KBM-7 (cell line): ENCODE measurements around the gene ELMOD1.

Experiments used
- DNase-seq: peaks from one replicate; pipeline ENCODE4 v3.0.0-alpha.2; 2015
- in situ Hi-C: fragments of 300-500 bp; cut with MboI; formaldehyde crosslinking; loops from 2 replicates; pipeline ENCODE4 v1.14.3; 2020; ENCODE audit warnings: low sequenced_read_pairs, low pct_unique_long_range_greater_than_20kb, mixed read lengths

Gene ELMOD1

DNA sequence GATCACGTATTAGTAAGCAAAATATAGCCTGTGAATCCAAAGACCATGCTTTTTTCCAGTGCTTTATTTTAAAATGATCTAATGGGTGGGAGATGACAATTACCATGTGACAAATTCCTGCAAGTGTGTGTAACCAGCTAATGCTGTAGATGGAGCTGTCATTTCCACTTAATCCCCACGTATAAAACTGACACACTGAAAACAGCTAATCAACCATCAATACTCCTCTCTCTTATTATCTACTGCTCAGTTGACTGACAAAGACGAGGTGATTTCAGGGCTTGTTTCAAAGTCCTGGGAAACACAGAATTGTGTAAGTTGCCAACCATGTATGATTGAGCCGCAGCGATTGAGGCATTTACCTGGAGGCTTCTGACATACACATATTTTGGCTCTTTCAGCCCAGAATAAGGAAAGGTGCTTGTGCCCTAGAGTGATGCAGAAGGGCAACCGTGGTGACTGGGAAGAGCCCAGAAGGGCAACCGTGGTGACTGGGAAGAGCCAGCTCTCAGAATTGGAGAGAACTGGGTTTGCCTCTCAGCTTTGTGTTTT is 111.2 kb downstream of the ELMOD1 start:
- in situ Hi-C loops: no loop called here
- DNase-seq: no peak

DNA sequence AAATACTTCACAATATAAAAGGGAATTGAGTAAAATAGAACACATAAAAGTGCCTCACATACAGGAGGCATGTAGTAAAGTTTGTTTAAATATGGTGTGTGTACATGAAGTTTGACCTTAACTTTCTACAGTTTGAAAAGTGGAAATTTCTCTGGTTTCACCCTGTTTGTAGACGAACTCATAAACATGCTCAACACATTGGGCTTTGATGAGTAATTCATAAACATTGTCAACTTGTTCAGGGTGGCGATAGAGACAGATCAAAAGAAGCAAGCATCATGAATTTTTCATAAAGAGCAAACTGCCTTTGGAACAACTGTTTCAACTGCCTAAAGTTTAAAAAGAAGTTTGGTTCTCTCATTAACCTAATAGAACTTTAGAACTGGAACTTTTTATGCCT is 111.8 kb downstream of the ELMOD1 start:
- in situ Hi-C loops: no loop called here
- DNase-seq: no peak

DNA sequence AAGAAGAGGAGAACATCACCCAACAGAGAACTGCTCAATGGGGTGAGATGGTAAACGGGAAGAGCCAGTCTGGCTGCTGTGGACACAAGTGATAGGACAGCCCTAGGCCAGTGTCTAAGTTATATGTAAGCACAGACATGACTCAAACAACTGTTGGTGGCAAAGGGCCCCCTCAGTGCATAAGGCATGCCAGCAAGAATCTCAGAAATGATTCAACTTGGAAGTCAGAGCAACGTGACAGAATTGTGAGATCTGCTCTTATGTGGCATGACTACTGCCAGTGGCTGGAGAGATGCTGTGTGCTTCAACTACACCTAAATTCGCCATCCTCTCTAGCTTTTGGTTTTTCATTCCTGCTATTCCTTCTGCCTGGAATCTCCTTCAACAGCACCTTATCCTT is 113.5 kb downstream of the ELMOD1 start:
- in situ Hi-C loops: no loop called here
- DNase-seq: no peak

DNA sequence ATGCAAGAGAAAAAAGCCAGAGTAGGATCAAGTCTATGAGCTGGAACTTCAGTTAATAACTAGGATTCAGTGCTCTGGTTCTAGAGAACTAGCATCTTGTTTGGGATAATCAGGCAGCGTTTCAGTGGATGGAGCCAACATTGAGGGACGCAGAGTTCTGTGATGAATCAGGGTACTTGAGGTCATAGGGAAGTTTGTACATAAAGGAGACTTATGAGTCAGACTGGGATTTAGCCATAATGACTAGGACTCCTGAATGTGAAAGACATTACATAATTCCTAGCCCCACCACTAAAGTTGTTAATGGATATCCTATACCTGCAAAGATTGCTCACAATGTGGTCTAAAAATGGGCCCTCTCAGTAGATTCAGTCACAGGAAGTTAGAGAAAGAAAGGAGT is 114.1 kb downstream of the ELMOD1 start:
- DNase-seq: no peak
- in situ Hi-C loops: no loop called here

DNA sequence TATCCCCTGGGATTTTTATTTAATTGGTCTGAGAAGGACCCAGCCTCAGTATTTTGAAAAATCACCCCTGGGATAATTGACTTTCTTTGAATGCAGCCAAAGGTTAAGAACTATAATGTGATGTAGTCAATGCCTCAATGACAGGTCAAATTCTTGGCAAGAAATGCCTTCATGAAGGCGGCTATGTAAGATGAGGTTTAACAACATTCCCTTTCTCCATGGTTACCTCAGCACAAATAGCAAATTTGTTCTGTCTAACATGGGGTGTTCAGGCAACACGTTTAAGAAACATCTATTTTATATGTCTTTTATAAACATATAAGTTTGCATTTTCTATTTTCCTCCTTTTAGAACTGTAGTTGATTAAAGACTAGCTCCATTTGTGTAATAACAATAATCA is 115.6 kb downstream of the ELMOD1 start:
- in situ Hi-C loops: no loop called here
- DNase-seq: no peak

DNA sequence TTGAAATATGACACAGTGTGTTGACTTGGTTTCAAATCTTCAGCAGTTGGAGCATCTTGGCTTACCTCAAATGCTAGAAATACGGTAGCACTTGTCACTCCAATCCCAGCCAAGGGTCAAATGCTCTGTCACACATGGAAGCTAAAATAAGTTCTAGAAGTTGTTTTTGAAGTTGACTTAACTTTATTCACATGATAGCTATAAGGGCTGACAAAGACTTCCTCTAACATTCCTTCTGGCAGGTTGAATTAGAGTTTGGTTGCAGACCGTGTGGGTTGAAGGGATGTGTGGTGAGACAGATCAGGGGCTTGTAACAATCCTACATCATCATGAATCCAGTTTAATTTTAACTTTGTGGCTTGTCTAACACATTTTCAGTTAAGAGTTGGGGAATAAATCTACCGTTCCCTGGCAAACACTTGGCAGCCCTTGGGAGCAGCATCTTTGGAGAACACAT is 116.3 kb downstream of the ELMOD1 start:
- in situ Hi-C loops: no loop called here
- no peak for DNase-seq

DNA sequence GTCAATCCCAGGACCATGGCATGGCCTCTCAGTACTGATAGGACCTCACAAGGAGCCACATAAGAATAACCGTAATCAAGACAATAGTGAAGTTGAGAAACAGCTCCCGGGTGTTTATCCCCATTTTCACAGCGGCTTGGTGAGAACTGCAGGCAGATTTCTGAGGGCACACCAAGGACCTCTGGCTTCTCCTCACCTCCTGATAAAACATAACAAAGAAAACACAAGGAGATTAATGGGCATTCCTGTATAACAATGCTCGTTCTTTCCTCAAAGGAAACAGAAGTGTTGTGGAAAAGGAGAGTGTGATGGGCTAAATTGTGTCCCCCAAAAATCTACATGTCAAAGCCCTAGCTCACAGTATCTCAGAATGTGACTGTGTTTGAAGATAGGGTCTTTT is 116.9 kb downstream of the ELMOD1 start:
- DNase-seq: no peak
- in situ Hi-C loops: no loop called here

DNA sequence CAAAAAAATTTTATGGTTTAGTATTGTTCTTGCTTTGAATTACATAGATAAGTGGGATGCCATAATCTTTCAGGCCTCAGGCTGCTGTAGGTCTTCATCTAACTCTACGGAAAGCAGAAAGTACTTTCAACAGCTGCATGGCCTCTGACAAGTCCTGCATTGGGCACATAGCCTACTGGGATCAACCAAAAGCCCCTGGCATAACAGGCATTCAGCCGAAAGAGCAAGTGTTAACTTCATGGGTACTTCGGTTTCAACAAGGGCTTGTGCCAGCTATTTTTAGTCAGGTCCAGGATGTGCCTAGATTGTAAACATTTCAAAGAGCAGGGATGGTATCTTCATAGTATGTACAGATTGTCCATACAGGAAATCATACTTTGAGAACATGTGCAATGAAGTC is 117.8 kb downstream of the ELMOD1 start:
- in situ Hi-C loops: no loop called here
- DNase-seq: no peak

DNA sequence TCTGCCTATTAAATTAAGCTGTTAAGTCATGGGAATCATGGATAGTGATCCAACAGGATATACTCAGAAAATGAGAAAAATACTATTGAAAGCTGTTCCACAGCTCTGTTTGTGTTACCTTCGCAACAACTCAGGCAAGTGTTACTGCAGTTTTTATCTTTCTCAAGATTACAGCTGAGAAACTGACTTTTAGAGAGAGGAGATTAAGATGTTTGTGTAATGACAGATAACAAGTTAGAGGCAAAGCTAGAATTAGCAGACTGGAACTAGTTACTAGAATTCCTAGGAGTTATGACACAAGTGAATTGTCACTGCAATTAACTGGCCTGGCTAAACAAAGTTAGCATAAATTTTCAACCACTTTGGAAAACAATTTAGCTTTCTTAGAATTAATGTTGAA is 119.4 kb downstream of the ELMOD1 start:
- in situ Hi-C loops: no loop called here
- no peak for DNase-seq

DNA sequence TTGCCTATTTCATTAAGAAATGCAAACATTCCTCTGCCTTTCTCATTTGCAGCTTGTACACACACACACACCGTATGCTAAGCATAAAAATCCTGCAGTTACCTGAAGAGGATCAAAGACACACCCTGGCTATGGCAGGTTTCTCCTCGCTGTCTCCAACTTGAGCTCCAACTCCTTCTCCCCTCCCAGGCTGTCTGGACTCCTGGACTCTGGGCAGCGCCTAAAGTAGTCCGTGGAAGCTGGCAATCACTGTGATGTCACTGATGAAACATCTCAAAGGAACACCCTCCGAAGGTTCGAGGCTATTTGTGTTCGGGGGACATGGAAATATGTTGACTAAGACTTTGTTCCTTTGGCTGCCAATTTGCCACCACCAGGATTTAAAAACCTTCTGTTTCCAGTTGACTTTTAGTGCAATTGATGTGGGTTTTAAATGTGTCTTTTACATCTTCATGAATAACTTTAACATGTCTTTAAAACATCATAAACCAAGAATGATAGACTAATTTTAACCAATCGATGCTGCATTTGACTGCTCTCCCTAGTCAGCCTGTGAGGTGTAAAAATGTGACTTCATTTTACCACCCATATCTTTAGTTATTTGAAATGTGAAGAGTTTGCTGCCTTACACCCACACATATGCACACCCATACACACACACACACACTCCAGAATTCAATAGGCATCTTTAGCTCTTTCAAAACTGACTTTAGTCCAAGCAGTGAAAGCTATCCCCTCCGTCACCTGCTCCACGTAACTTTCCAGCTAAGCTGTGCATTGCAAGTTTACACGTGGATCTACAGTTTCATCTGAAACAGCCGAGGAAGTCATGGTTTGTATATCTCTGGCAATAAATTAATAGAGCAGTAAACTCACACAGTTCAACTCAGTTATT is 121.2 kb downstream of the ELMOD1 start, which contains the start of gene SLN:
SLN (minus strand) TSS at position 196 of the 895 bp plus-strand sequence.
- DNase-seq: no peak
- in situ Hi-C loops: no loop called here

DNA sequence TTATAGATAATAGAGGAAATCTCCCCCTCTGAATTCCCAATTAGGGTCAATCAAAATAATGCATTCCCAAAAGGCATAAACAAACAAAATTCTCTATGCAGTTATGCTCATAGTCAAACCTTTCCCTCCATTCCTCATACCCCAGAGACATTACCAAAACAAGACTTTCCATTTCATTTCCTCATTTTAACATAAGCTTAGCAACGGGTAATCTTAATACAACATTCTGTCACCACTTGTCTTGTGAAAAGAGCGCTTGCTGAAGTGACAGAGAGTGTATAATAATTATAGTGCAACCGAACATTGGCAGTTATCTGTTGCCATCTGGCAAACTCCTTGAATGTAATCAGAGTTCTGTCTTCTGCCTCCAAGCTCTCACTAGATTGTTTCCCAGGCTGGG is 122.1 kb downstream of the ELMOD1 start:
- in situ Hi-C loops: no loop called here
- peak; percentile 8 for DNase-seq
